ENCODE measurements around the gene INTS15. TPM values are rescaled to one million over a fixed set of nuclear protein-coding genes. Genes with fewer than 3 reads are reported as not detected.

Gene INTS15
- total and polyA plus RNA-seq, 2 donors (not counting 3 experiments of a cell fraction or from before 2014, with no cell fraction given): 35.7 to 51.6 TPM

GRCh38 chr7:6612819-6613218 is 23.0 kb downstream of the INTS15 start:
- POLR2A ChIA-PET: no interaction called here

More at GRCh38 chr7:6612819-6613218, 23.0 kb downstream of the INTS15 start:
- no peak for FAIRE-seq
- no peak for DNase-seq (ENCODE audit: low read depth, low spot score)
- Histone ChIP-seq H3K4me1 (ENCODE audit: control insufficient read depth, extremely low read depth, insufficient read depth, low read length) (no peaks in the 10 kb centered on the region), H3K9ac (replicated peaks; ENCODE audit: extremely low read depth, insufficient read depth, low read length) (no peak overlapping the region), H3K79me2 (ENCODE audit: control insufficient read depth, insufficient read depth, low read length) (no peaks in the 10 kb centered on the region), H3K27ac (ENCODE audit: insufficient read depth, low read depth, low read length) (no peak overlapping the region), H3K9me3 (replicated peaks; ENCODE audit: control insufficient read depth, insufficient read depth, low read length) (no peaks in the 10 kb centered on the region), H3K9me1 (replicated peaks; ENCODE audit: control insufficient read depth, extremely low read depth, insufficient read depth, low read length) (no peaks in the 10 kb centered on the region), H2AFZ (ENCODE audit: low read depth, low read length) (no peak overlapping the region), H3K4me3 (replicated peaks in 1 of 3; ENCODE audit: insufficient read depth in 1 of 3, low read depth in 1 of 3, low read length in 3 of 3) (no peak overlapping the region), H3K27me3 (ENCODE audit: control insufficient read depth in 2 of 2, insufficient read depth in 2 of 2, low read length in 2 of 2) (peaks cover 18 to 24% of the 10 kb centered on the region in 2 experiments), H3K4me2 (ENCODE audit: insufficient read depth, low read length) (no peak overlapping the region), H4K20me1 (replicated peaks; ENCODE audit: control insufficient read depth, extremely low read depth, insufficient read depth, low read length) (no peaks in the 10 kb centered on the region), H3K36me3 (ENCODE audit: control insufficient read depth in 2 of 2, extremely low read depth in 1 of 2, insufficient read depth in 2 of 2, low read length in 2 of 2) (peaks cover 0 to 4% of the 10 kb centered on the region in 2 experiments)
- intact Hi-C loops (cut with micrococcal nuclease): no loop called here
- dilution Hi-C loops (cut with MboI; ENCODE audit: extremely low pct_ligation_motif_present, low sequenced_read_pairs): no loop called here
- TF ChIP-seq FOS (IDR thresholded peaks at IDR 0.05; ENCODE audit: borderline replicate concordance, insufficient read depth, low read length) (no peak), MYC (IDR thresholded peaks at IDR 0.05; ENCODE audit: low read depth, low read length) (no peak), EZH2 (IDR thresholded peaks at IDR 0.05; ENCODE audit: borderline replicate concordance, low read depth, low read length, severe bottlenecking) (no peak), MAX (IDR thresholded peaks at IDR 0.05; ENCODE audit: insufficient read depth, insufficient read length) (no peak), POLR2A (IDR thresholded peaks at IDR 0.05; ENCODE audit: low read depth, low read length) (no peak), JUN (IDR thresholded peaks at IDR 0.05; ENCODE audit: borderline replicate concordance, insufficient read depth, insufficient read length, low read depth) (no peak), GATA2 (IDR thresholded peaks at IDR 0.05; ENCODE audit: insufficient read depth, insufficient read length, low read depth, low read length) (no peak), POLR2AphosphoS5 (IDR thresholded peaks at IDR 0.05; ENCODE audit: insufficient read depth, low read depth, low read length) (no peak)
- TF ChIP-seq, protein P1, sequence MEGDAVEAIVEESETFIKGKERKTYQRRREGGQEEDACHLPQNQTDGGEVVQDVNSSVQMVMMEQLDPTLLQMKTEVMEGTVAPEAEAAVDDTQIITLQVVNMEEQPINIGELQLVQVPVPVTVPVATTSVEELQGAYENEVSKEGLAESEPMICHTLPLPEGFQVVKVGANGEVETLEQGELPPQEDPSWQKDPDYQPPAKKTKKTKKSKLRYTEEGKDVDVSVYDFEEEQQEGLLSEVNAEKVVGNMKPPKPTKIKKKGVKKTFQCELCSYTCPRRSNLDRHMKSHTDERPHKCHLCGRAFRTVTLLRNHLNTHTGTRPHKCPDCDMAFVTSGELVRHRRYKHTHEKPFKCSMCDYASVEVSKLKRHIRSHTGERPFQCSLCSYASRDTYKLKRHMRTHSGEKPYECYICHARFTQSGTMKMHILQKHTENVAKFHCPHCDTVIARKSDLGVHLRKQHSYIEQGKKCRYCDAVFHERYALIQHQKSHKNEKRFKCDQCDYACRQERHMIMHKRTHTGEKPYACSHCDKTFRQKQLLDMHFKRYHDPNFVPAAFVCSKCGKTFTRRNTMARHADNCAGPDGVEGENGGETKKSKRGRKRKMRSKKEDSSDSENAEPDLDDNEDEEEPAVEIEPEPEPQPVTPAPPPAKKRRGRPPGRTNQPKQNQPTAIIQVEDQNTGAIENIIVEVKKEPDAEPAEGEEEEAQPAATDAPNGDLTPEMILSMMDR (IDR thresholded peaks at IDR 0.05; ENCODE audit: extremely low read depth in 1 of 2, insufficient read depth in 1 of 2, low read depth in 1 of 2, low read length in 2 of 2): no peak
- no TSS peak for BruUV-seq (replicated peaks)
- CTCF ChIA-PET: interaction anchor here (1.3 kb wide), 1 partner anchor 8 kb away, joined by 4 read pairs; no protein-coding TSS in a partner anchor
